Keratinocyte (primary cell): Measurements from ENCODE around the gene PTPN18. TPM values are rescaled to one million over a fixed set of nuclear protein-coding genes. Genes with fewer than 3 reads are reported as not detected.

Experiments used
- DNase-seq: peaks from one replicate; pipeline ENCODE4 v3.0.0-alpha.2; 2011; ENCODE audit warnings: low read depth, missing footprints, low spot score
- FAIRE-seq: peaks from 2 replicates; lab custom pipeline; 2011; peaks lifted over from hg19 to GRCh38; lab: Jason Lieb, UNC
- H2AFZ ChIP-seq: 2 replicates; pipeline ENCODE4 v1.6.0; 2012; ENCODE audit warnings: low read length, control low read depth, inconsistent platforms; ENCODE audit not compliant: control insufficient read depth
- H3K27ac ChIP-seq: 2 replicates; pipeline ENCODE4 v1.5.1; 2011; ENCODE audit warnings: low read length; ENCODE audit not compliant: control insufficient read depth, insufficient read depth
- H3K27me3 ChIP-seq: 3 replicates; pipeline ENCODE4 v1.6.0; 2011; ENCODE audit warnings: low read length; ENCODE audit not compliant: control insufficient read depth, insufficient read depth; ENCODE audit errors: extremely low read depth
- H3K36me3 ChIP-seq, 2 experiments: 2 replicates in 1 of 2; 3 replicates in 1 of 2; pipeline ENCODE4 v1.5.1; 2011; ENCODE audit warnings: low read length in 2 of 2, mild to moderate bottlenecking in 1 of 2; ENCODE audit not compliant: control insufficient read depth in 2 of 2, insufficient read depth in 2 of 2; ENCODE audit errors: extremely low read depth in 1 of 2
- H3K4me1 ChIP-seq: 3 replicates; pipeline ENCODE4 v1.5.1; 2011; ENCODE audit warnings: low read length; ENCODE audit not compliant: control insufficient read depth, insufficient read depth; ENCODE audit errors: extremely low read depth
- H3K4me2 ChIP-seq: 3 replicates; pipeline ENCODE4 v1.6.0; 2011; ENCODE audit warnings: low read depth, low read length; ENCODE audit not compliant: control insufficient read depth, insufficient read depth; ENCODE audit errors: extremely low read depth
- H3K4me3 ChIP-seq, 3 experiments: fragments of 200-600 bp in 1 of 3; sonication (generic) in 1 of 3; 2 replicates in 2 of 3; 3 replicates in 1 of 3; pipeline ENCODE4 v1.5.1; 2011 to 2016; ENCODE audit warnings: low read length in 3 of 3, mild to moderate bottlenecking in 3 of 3, control low read depth in 2 of 3, inconsistent platforms in 1 of 3, low read depth in 1 of 3, mixed read lengths in 1 of 3, mixed run types in 1 of 3, moderate library complexity in 1 of 3; ENCODE audit not compliant: control insufficient read depth in 2 of 3, insufficient read depth in 2 of 3; ENCODE audit errors: extremely low read depth in 1 of 3
- H3K79me2 ChIP-seq: 2 replicates; pipeline ENCODE4 v1.6.0; 2012; ENCODE audit warnings: low read length; ENCODE audit not compliant: control insufficient read depth, insufficient read depth
- H3K9ac ChIP-seq: 3 replicates; pipeline ENCODE4 v1.6.0; 2011; ENCODE audit warnings: low read length; ENCODE audit not compliant: control insufficient read depth, insufficient read depth; ENCODE audit errors: extremely low read depth
- H3K9me1 ChIP-seq: 3 replicates; pipeline ENCODE4 v1.6.0; 2011; ENCODE audit warnings: low read length; ENCODE audit not compliant: control insufficient read depth, insufficient read depth; ENCODE audit errors: extremely low read depth
- H3K9me3 ChIP-seq: 2 replicates; pipeline ENCODE4 v1.5.1; 2012; ENCODE audit warnings: low read depth, low read length; ENCODE audit not compliant: control insufficient read depth
- H4K20me1 ChIP-seq: 3 replicates; pipeline ENCODE4 v1.6.0; 2011; ENCODE audit warnings: low read length; ENCODE audit not compliant: control insufficient read depth, insufficient read depth; ENCODE audit errors: extremely low read depth
- CTCF ChIP-seq, 3 experiments: IDR thresholded peaks in 1 of 3; conservative IDR thresholded peaks in 1 of 3; optimal IDR thresholded peaks in 1 of 3; 2 replicates in 2 of 3; 3 replicates in 1 of 3; pipeline versions ENCODE3 to v1.5.1; 2011; ENCODE audit warnings: low read length in 3 of 3, mild to moderate bottlenecking in 3 of 3, moderate library complexity in 2 of 3, control low read depth in 1 of 3, inconsistent platforms in 1 of 3; ENCODE audit not compliant: insufficient read depth in 2 of 3; ENCODE audit errors: extremely low read depth in 1 of 3
- EZH2 ChIP-seq: IDR thresholded peaks from one replicate; pipeline ENCODE4 v1.6.1; 2012; ENCODE audit warnings: inconsistent platforms, mild to moderate bottlenecking, low read length, moderate library complexity
- dilution Hi-C: fragments of 300-500 bp; cut with MboI; formaldehyde crosslinking; loops from one replicate; pipeline ENCODE4 v1.7.0; 2020; ENCODE audit warnings: low sequenced_read_pairs; ENCODE audit not compliant: extremely low pct_ligation_motif_present
- polyA plus RNA-seq, 5 experiments: library from polyadenylated mRNA; depleted of rRNA in 3 of 5; stranded (reverse) in 3 of 5; stranded (forward) in 1 of 5; unstranded in 1 of 5; fragments of >200 nt; gene quantifications; 1 replicate in 1 of 5; 2 replicates in 3 of 5; 3 replicates in 1 of 5; pipeline versions ENCODE4 v1.2.1 to v1.2.3, GENCODE V29; 2011 to 2012; ENCODE audit warnings: missing spikeins in 2 of 5, low read depth in 1 of 5, low replicate concordance in 1 of 5

The PTPN18 gene
- polyA plus RNA-seq, 1 donor (not counting 4 experiments of a cell fraction or from before 2014, with no cell fraction given): 9.6 TPM

- Histone ChIP-seq H3K4me2 (no peak overlapping the region), H3K79me2 (no peaks in the 10 kb centered on the region)
- no peak for FAIRE-seq
Observed at GRCh38 chr2:130382313-130382917, 26.6 kb downstream of the PTPN18 start.

GRCh38 chr2:130385709-130386108 is 29.9 kb downstream of the PTPN18 start:
- DNase-seq (no peak), FAIRE-seq (no peak)
- TF ChIP-seq EZH2 (no peak), CTCF (optimal IDR thresholded peaks at IDR 0.05 in 1 of 3, IDR thresholded peaks at IDR 0.05 in 1 of 3, conservative IDR thresholded peaks at IDR 0.05 in 1 of 3; ENCODE audit: extremely low read depth in 1 of 3, insufficient read depth in 2 of 3, low read length in 3 of 3) (no peak)
- Histone ChIP-seq H3K4me2 (no peak overlapping the region), H3K27me3 (no peaks in the 10 kb centered on the region), H2AFZ (no peak overlapping the region), H3K9me3 (no peaks in the 10 kb centered on the region), H3K36me3 (no peaks in the 10 kb centered on the region), H3K9me1 (no peaks in the 10 kb centered on the region), H3K9ac (no peak overlapping the region), H3K4me3 (no peak overlapping the region), H4K20me1 (no peaks in the 10 kb centered on the region), H3K27ac (no peak overlapping the region), H3K79me2 (no peaks in the 10 kb centered on the region), H3K4me1 (no peaks in the 10 kb centered on the region)
- dilution Hi-C loops: no loop called here

More at GRCh38 chr2:130382313-130382917, 26.6 kb downstream of the PTPN18 start:
- Histone ChIP-seq H3K4me1 (no peaks in the 10 kb centered on the region), H3K9me3 (no peaks in the 10 kb centered on the region), H3K27ac (no peak overlapping the region), H3K4me3 (no peak overlapping the region), H2AFZ (no peak overlapping the region), H3K9me1 (no peaks in the 10 kb centered on the region), H3K27me3 (no peaks in the 10 kb centered on the region), H3K9ac (no peak overlapping the region), H4K20me1 (no peaks in the 10 kb centered on the region), H3K36me3 (no peaks in the 10 kb centered on the region)
- TF ChIP-seq CTCF (optimal IDR thresholded peaks at IDR 0.05 in 1 of 3, IDR thresholded peaks at IDR 0.05 in 1 of 3, conservative IDR thresholded peaks at IDR 0.05 in 1 of 3; ENCODE audit: extremely low read depth in 1 of 3, insufficient read depth in 2 of 3, low read length in 3 of 3) (no peak), EZH2 (no peak)
- dilution Hi-C loops: no loop called here
- DNase-seq: no peak
